ENCODE results near the gene MAPK14.

GRCh38 chr6:36073587-36073986 is 46.0 kb downstream of the MAPK14 start:
- TF ChIP-seq CTCF (IDR thresholded peaks at IDR 0.05) = no peak
- TF ChIP-seq POLR2A (IDR thresholded peaks at IDR 0.05) = no peak
